Left ventricle myocardium inferior (tissue), 1 donor: Measurements from ENCODE around the gene GPD2. TPM values are rescaled to one million over a fixed set of nuclear protein-coding genes. Genes with fewer than 3 reads are reported as not detected.

Experiments
- DNase-seq: peaks from one replicate; pipeline ENCODE4 v3.0.0-alpha.2; 2020
- H3K27ac ChIP-seq: fragments of 200-600 bp; replicated peaks from 2 replicates; pipeline ENCODE4 v1.8.0; 2021
- H3K27me3 ChIP-seq: fragments of 200-600 bp; 2 replicates; pipeline ENCODE4 v1.8.0; 2021; ENCODE audit warnings: low read depth
- H3K36me3 ChIP-seq: fragments of 200-600 bp; 2 replicates; pipeline ENCODE4 v1.8.0; 2021
- H3K4me1 ChIP-seq: fragments of 200-600 bp; 2 replicates; pipeline ENCODE4 v1.8.0; 2021
- H3K4me3 ChIP-seq: fragments of 200-600 bp; 2 replicates; pipeline ENCODE4 v1.8.0; 2021; ENCODE audit warnings: mild to moderate bottlenecking, moderate library complexity
- H3K9me3 ChIP-seq: fragments of 200-600 bp; replicated peaks from 2 replicates; pipeline ENCODE4 v1.8.0; 2021
- intact Hi-C: fragments of 100-400 bp; cut with micrococcal nuclease; formaldehyde crosslinking; loops from one replicate; pipeline ENCODE4 v1.11.0; 2022
- total RNA-seq: library from RNA; stranded (reverse); fragmentation: NEBNext Ultra II Directional; extraction: Animal tissue kit (Norgen Biotek cat#: 25700); gene quantifications from one replicate; pipeline ENCODE4 v1.2.1, GENCODE V29; 2021
- TF ChIP-seq, protein P1 (sequence below): fragments of 200-600 bp; IDR thresholded peaks from 2 replicates; pipeline ENCODE4 v1.8.0; 2021; ENCODE audit warnings: antibody characterized with exemption, mild to moderate bottlenecking, borderline replicate concordance
- donor health status: DM: no; HTN: yes; CAD: no; lungs with severe emphysema.

GPD2 gene
- total RNA-seq, 1 donor from 2014 or later = 14.4 TPM

DNA sequence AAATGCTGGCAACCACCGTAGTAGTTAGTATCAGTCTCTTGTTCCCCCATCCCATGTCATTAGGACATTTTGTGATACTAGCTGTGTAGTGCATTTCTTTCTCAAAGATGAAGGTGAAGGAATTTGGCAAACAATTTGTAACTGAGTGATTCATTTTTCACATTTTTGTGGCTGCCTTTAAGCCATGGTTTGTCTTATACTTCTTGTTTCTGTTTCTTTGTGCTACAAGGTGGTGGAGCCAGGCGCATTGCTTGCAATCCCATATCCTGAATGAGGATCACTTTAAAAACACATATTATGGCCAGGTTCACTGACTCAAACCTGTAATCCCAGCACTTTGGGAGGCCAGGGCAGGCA lies 40.6 kb downstream of the GPD2 start:
- TF ChIP-seq, protein P1, sequence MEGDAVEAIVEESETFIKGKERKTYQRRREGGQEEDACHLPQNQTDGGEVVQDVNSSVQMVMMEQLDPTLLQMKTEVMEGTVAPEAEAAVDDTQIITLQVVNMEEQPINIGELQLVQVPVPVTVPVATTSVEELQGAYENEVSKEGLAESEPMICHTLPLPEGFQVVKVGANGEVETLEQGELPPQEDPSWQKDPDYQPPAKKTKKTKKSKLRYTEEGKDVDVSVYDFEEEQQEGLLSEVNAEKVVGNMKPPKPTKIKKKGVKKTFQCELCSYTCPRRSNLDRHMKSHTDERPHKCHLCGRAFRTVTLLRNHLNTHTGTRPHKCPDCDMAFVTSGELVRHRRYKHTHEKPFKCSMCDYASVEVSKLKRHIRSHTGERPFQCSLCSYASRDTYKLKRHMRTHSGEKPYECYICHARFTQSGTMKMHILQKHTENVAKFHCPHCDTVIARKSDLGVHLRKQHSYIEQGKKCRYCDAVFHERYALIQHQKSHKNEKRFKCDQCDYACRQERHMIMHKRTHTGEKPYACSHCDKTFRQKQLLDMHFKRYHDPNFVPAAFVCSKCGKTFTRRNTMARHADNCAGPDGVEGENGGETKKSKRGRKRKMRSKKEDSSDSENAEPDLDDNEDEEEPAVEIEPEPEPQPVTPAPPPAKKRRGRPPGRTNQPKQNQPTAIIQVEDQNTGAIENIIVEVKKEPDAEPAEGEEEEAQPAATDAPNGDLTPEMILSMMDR = no peak
- no peak overlapping the region for H3K4me3 ChIP-seq
- H3K27ac ChIP-seq = no peak overlapping the region
- H3K36me3 ChIP-seq = no peaks in the 10 kb centered on the region
- H3K27me3 ChIP-seq = no peaks in the 10 kb centered on the region
- H3K4me1 ChIP-seq = peaks cover 28% of the 10 kb centered on the region
- intact Hi-C loops = no loop called here
- no peak for DNase-seq
- no peaks in the 10 kb centered on the region for H3K9me3 ChIP-seq

DNA sequence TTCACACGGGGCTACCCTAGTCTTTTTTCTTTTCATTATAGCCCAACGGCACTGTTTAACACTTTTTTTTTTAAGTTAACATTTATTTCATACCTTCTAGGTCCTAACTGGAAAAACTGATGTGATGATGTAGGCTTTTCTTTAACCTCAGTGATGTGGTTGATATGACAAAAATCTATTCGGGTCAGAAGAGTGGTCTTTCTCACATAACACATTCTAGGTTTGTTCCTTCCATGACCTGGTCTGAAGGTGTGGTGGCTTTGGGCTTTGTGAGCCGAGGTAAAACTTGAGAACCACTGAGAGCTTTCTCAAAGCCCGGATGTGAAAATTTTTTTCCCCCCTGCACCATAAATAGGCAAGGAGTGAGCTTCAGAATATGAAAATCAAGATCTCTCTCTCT lies 44.2 kb downstream of the GPD2 start:
- Histone ChIP-seq H3K4me3 (no peak overlapping the region), H3K36me3 (no peaks in the 10 kb centered on the region), H3K4me1 (peaks cover 16% of the 10 kb centered on the region), H3K27ac (no peak overlapping the region), H3K27me3 (no peaks in the 10 kb centered on the region), H3K9me3 (no peaks in the 10 kb centered on the region)
- TF ChIP-seq, protein P1 = no peak
- intact Hi-C loops = no loop called here
- DNase-seq = no peak

GRCh38 chr2:156481312-156481711 lies 45.1 kb downstream of the GPD2 start:
- Histone ChIP-seq H3K36me3 (no peaks in the 10 kb centered on the region), H3K27ac (no peak overlapping the region), H3K27me3 (no peaks in the 10 kb centered on the region), H3K4me1 (peaks cover 17% of the 10 kb centered on the region), H3K9me3 (no peaks in the 10 kb centered on the region), H3K4me3 (no peak overlapping the region)
- TF ChIP-seq, protein P1 = no peak
- no peak for DNase-seq
- intact Hi-C loops = no loop called here

- no peaks in the 10 kb centered on the region for H3K9me3 ChIP-seq
- H3K4me3 ChIP-seq = no peak overlapping the region
- no peaks in the 10 kb centered on the region for H3K36me3 ChIP-seq
- H3K4me1 ChIP-seq = peaks cover 6% of the 10 kb centered on the region
- DNase-seq = no peak
- H3K27ac ChIP-seq = no peak overlapping the region
- H3K27me3 ChIP-seq = no peaks in the 10 kb centered on the region
- TF ChIP-seq, protein P1 = no peak
- intact Hi-C loops = no loop called here
Observed at GRCh38 chr2:156483741-156484173, 47.6 kb downstream of the GPD2 start.

GRCh38 chr2:156486147-156486546 lies 50.0 kb downstream of the GPD2 start:
- Histone ChIP-seq H3K27ac (no peak overlapping the region), H3K9me3 (no peaks in the 10 kb centered on the region), H3K4me3 (no peak overlapping the region), H3K27me3 (no peaks in the 10 kb centered on the region), H3K4me1 (peaks cover 9% of the 10 kb centered on the region), H3K36me3 (no peaks in the 10 kb centered on the region)
- no peak for DNase-seq
- TF ChIP-seq, protein P1 = no peak
- intact Hi-C loops = no loop called here

DNA sequence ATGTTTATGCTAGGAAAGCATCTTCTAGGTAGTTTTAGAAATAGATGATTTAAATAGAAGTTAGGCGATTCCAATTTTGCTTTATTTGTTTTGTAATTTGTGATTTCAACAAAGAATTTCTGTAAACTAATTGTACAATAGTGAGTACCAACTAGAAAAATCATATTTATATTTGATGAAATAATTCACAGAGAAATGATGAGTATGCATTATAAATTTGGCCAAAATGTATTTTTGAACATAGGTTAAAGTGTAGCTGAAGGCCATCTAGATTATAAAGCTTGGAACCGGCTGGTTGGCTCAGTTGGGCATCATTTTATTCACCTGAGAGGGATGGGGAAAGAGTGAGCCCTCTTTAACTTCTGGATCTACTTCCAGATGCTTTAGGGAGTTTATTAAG lies 50.4 kb downstream of the GPD2 start:
- intact Hi-C loops = no loop called here
- no peak overlapping the region for H3K4me3 ChIP-seq
- no peaks in the 10 kb centered on the region for H3K36me3 ChIP-seq
- no peak overlapping the region for H3K27ac ChIP-seq
- DNase-seq = no peak
- no peaks in the 10 kb centered on the region for H3K9me3 ChIP-seq
- no peaks in the 10 kb centered on the region for H3K27me3 ChIP-seq
- TF ChIP-seq, protein P1 = no peak
- H3K4me1 ChIP-seq = peaks cover 9% of the 10 kb centered on the region
